Measurements from ENCODE around the gene PRPH. TPM values are rescaled to one million over a fixed set of nuclear protein-coding genes. Genes with fewer than 3 reads are reported as not detected.

Gene PRPH
- total and polyA plus RNA-seq, 2 of the 8 experiments (the other 6 are each of a cell fraction or from before 2014, with no cell fraction given): 0.79 to 1.4 TPM

DNA sequence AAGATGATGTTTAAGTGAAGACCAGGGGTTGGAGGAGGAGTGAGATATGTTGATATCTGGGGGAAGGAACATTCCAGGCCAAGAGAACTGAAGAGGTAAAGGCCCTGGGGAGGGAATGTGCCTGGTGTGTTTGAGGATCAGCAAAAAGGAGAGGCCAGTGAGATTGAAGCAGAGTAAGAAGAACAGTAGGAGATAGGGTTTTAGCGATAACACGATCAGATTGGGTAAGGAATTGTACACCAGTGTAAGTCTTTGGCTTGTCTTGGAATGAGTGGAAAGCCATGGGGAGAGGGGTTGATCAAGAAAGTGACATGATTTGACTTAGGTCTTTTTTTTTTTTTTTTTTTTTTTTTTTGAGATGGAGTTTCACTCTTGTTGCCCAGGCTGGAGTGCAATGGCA lies 32.9 kb downstream of the PRPH start:
- Histone ChIP-seq H2BK120ac (replicated peaks; ENCODE audit: low read depth, low read length) (no peak overlapping the region), H3K36me3 (ENCODE audit: control insufficient read depth in 2 of 4, insufficient read depth in 4 of 4, low read length in 3 of 4) (peaks cover 5 to 37% (median 23%) of the 10 kb centered on the region in 4 experiments; a peak in 7 of 8 replicates), H3K27ac (ENCODE audit: low read depth, low read length) (no peak overlapping the region), H3K9me3 (ENCODE audit: insufficient read depth in 2 of 2, low read depth in 1 of 2, low read length in 1 of 2) (no peaks in the 10 kb centered on the region), H3K4me3 (ENCODE audit: extremely low read depth in 1 of 4, insufficient read depth in 2 of 4, low read depth in 3 of 4, low read length in 4 of 4) (no peak overlapping the region), H3K4ac (replicated peaks; ENCODE audit: insufficient read length, low read depth, low read length) (no peak overlapping the region), H3K27me3 (replicated peaks in 1 of 4; ENCODE audit: control insufficient read depth in 3 of 4, extremely low read depth in 1 of 4, insufficient read depth in 3 of 4, low read length in 3 of 4) (peaks cover 2 to 12% (median 10%) of the 10 kb centered on the region in 4 experiments; a peak in 6 of 7 replicates), H2AK5ac (ENCODE audit: low read depth, low read length) (no peak overlapping the region), H4K5ac (ENCODE audit: insufficient read length, low read depth, low read length) (no peak overlapping the region), H3K4me2 (ENCODE audit: insufficient read depth in 1 of 2, low read depth in 2 of 2, low read length in 2 of 2) (no peak overlapping the region), H3K9ac (replicated peaks in 1 of 4; ENCODE audit: extremely low read depth in 1 of 4, low read depth in 3 of 4, low read length in 3 of 4) (no peak overlapping the region), H4K20me1 (replicated peaks in 1 of 2; ENCODE audit: control insufficient read depth in 1 of 2, insufficient read depth in 2 of 2, low read length in 2 of 2) (peaks cover 6% of the 10 kb centered on the region in 2 experiments), H4K91ac (replicated peaks; ENCODE audit: insufficient read length, low read length) (no peak overlapping the region), H3K18ac (ENCODE audit: extremely low read depth, low read length) (no peak overlapping the region), H4K8ac (ENCODE audit: extremely low read depth, insufficient read depth, low read length) (no peak overlapping the region), H2AFZ (ENCODE audit: low read length) (no peak overlapping the region), H2BK12ac (ENCODE audit: low read depth, low read length) (no peak overlapping the region), H3K14ac (ENCODE audit: insufficient read length) (no peak overlapping the region), H2BK20ac (ENCODE audit: low read length) (no peak overlapping the region), H3K79me1 (ENCODE audit: low read depth, low read length) (no peaks in the 10 kb centered on the region; the same call in 1 of the 2 replicates), H2BK15ac (ENCODE audit: low read length) (no peak overlapping the region), H3K79me2 (ENCODE audit: control insufficient read depth in 1 of 2, insufficient read depth in 2 of 2, low read length in 2 of 2) (peaks cover 0 to 6% of the 10 kb centered on the region in 2 experiments; a peak in 1 of 4 replicates), H3K56ac (replicated peaks; ENCODE audit: insufficient read length, low read depth, low read length) (no peak overlapping the region), H3K4me1 (replicated peaks in 1 of 4; ENCODE audit: control insufficient read depth in 3 of 4, insufficient read depth in 4 of 4, low read length in 3 of 4) (peaks cover 0 to 7% (median 4%) of the 10 kb centered on the region in 4 experiments; a peak in 4 of 7 replicates), H2BK5ac (ENCODE audit: low read depth, low read length) (no peak overlapping the region), H3K23ac (ENCODE audit: insufficient read length) (no peak overlapping the region), H3K23me2 (ENCODE audit: low read depth, low read length) (peaks cover 5% of the 10 kb centered on the region; the same call in 1 of the 2 replicates)
- FAIRE-seq (no peak), DNase-seq (ENCODE audit: low read depth in 1 of 2, low spot score in 2 of 2) (no peak)
- CTCF ChIA-PET (ENCODE audit: partially characterized antibody): interaction anchor here (12.7 kb wide), 1 partner anchor 34 kb away, joined by 276 read pairs; the partner anchor contains the start of gene PRPH
- 97% methylated on average over 2 of the region's 2 CpGs; no CpG with 5 or more reads in 1 of the 2 experiments for WGBS, 2 experiments (ENCODE audit: extremely low coverage in 1 of 2, insufficient coverage in 1 of 2, insufficient read length in 1 of 2, insufficient replicate concordance in 2 of 2, low coverage in 1 of 2, low lambda C conversion rate in 2 of 2, missing lambda C conversion rate in 1 of 2)
- POLR2A ChIA-PET (ENCODE audit: partially characterized antibody): no interaction called here
- TF ChIP-seq, protein P1, sequence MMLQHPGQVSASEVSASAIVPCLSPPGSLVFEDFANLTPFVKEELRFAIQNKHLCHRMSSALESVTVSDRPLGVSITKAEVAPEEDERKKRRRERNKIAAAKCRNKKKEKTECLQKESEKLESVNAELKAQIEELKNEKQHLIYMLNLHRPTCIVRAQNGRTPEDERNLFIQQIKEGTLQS (IDR thresholded peaks at IDR 0.05; ENCODE audit: insufficient read depth, low read depth, low read length): no peak
- TF ChIP-seq GABPA (IDR thresholded peaks at IDR 0.05; ENCODE audit: borderline replicate concordance, insufficient read depth, low read length) (no peak), SIX5 (IDR thresholded peaks at IDR 0.05; ENCODE audit: low read depth, low read length) (no peak), EGR1 (IDR thresholded peaks at IDR 0.05; ENCODE audit: borderline replicate concordance, low read depth, low read length) (no peak), FOSL1 (IDR thresholded peaks at IDR 0.05; ENCODE audit: insufficient read depth, low read depth, low read length) (no peak), NANOG (IDR thresholded peaks at IDR 0.05; ENCODE audit: insufficient read depth, low read depth, low read length, poor library complexity, severe bottlenecking) (no peak), HDAC2 (IDR thresholded peaks at IDR 0.05; ENCODE audit: borderline replicate concordance in 1 of 2, low read depth in 2 of 2, low read length in 2 of 2) (no peak), TCF12 (IDR thresholded peaks at IDR 0.05; ENCODE audit: low read depth, low read length) (no peak), EP300 (IDR thresholded peaks at IDR 0.05; ENCODE audit: borderline replicate concordance in 1 of 2, low read depth in 2 of 2, low read length in 2 of 2) (no peak), ASH2L (IDR thresholded peaks at IDR 0.05; ENCODE audit: low read length) (no peak), CEBPB (IDR thresholded peaks at IDR 0.05; ENCODE audit: low read depth, low read length) (no peak), CREB1 (IDR thresholded peaks at IDR 0.05) (no peak), TAF1 (IDR thresholded peaks at IDR 0.05; ENCODE audit: low read depth, low read length) (no peak), YY1 (IDR thresholded peaks at IDR 0.05; ENCODE audit: low read depth, low read length) (no peak)

All from H1 (cell line).